CD8-positive, alpha-beta memory T cell (primary cell): ENCODE measurements around the gene SIT1. TPM values are rescaled to one million over a fixed set of nuclear protein-coding genes. Genes with fewer than 3 reads are reported as not detected.

ENCODE experiments used
- CTCF ChIA-PET: fragments of 350-600 bp; sonication (Branson Sonifier 250); formaldehyde crosslinking; loops from one replicate; lab custom pipeline; 2021; ENCODE audit warnings: antibody characterized with exemption; lab: Charles Lee
- POLR2A ChIA-PET: fragments of 350-600 bp; sonication (Branson Sonifier 250); formaldehyde crosslinking; loops from one replicate; lab custom pipeline; 2021; ENCODE audit warnings: antibody characterized with exemption; lab: Charles Lee
- DNase-seq, 5 donors: peaks; one replicate each; pipeline versions ENCODE4 v3.0.0 to v3.0.0-alpha.2; 2020 to 2022; ENCODE audit warnings: mixed read lengths in 1 of 5
- H3K27ac ChIP-seq: one replicate; pipeline ENCODE4 v1.7.0; 2013; ENCODE audit warnings: low read depth, mild to moderate bottlenecking, low read length, moderate library complexity
- H3K27me3 ChIP-seq: 2 replicates; pipeline ENCODE4 v1.7.0; 2013; ENCODE audit warnings: low read length, mild to moderate bottlenecking; ENCODE audit not compliant: insufficient read depth, poor library complexity, severe bottlenecking
- H3K36me3 ChIP-seq: 2 replicates; pipeline ENCODE4 v1.7.0; 2013; ENCODE audit warnings: mild to moderate bottlenecking, low read length, moderate library complexity; ENCODE audit not compliant: insufficient read depth
- H3K4me1 ChIP-seq: 2 replicates; pipeline ENCODE4 v1.7.0; 2013; ENCODE audit warnings: mild to moderate bottlenecking, low read length, moderate library complexity; ENCODE audit not compliant: insufficient read depth
- H3K4me3 ChIP-seq: 2 replicates; pipeline ENCODE4 v1.7.0; 2013; ENCODE audit warnings: mild to moderate bottlenecking, low read length
- H3K9me3 ChIP-seq: 2 replicates; pipeline ENCODE4 v1.7.0; 2013; ENCODE audit warnings: mild to moderate bottlenecking, low read length
- H3K27ac Mint-ChIP-seq, 8 donors: one replicate each; pipeline ENCODE4 v1.8.0; 2020 to 2021; ENCODE audit warnings: mixed read lengths in 8 of 8, mild to moderate bottlenecking in 6 of 8, inconsistent platforms in 3 of 8, moderate library complexity in 3 of 8
- H3K27me3 Mint-ChIP-seq, 2 donors: one replicate each; pipeline ENCODE4 v1.8.0; 2020 to 2021; ENCODE audit warnings: mixed read lengths in 2 of 2, mild to moderate bottlenecking in 1 of 2, moderate library complexity in 1 of 2
- H3K36me3 Mint-ChIP-seq, 3 donors: one replicate each; pipeline ENCODE4 v1.8.0; 2020 to 2021; ENCODE audit warnings: mixed read lengths in 3 of 3, inconsistent platforms in 1 of 3, mild to moderate bottlenecking in 1 of 3
- H3K4me1 Mint-ChIP-seq, 3 donors: one replicate each; pipeline ENCODE4 v1.8.0; 2020 to 2021; ENCODE audit warnings: mixed read lengths in 3 of 3, inconsistent platforms in 1 of 3, mild to moderate bottlenecking in 1 of 3
- H3K4me3 Mint-ChIP-seq, 7 donors: one replicate each; pipeline ENCODE4 v1.8.0; 2020 to 2021; ENCODE audit warnings: mixed read lengths in 7 of 7, mild to moderate bottlenecking in 6 of 7, moderate library complexity in 4 of 7, inconsistent platforms in 2 of 7
- H3K9me3 Mint-ChIP-seq, 5 donors: one replicate each; pipeline ENCODE4 v1.8.0; 2020 to 2022; ENCODE audit warnings: mixed read lengths in 5 of 5, mild to moderate bottlenecking in 3 of 5, moderate library complexity in 2 of 5, inconsistent platforms in 1 of 5
- polyA plus RNA-seq: library from polyadenylated mRNA; unstranded; fragments of 300-500 nt; fragmentation: Illumina TruSeq; gene quantifications from one replicate; pipeline ENCODE4 v1.2.3, GENCODE V29; 2021
- total RNA-seq, 2 experiments: library from RNA; stranded (reverse); gene quantifications; one replicate each; pipeline ENCODE4 v1.2.3, GENCODE V29; 2021

Gene SIT1
- total and polyA plus RNA-seq, 3 experiments from 2014 or later: 43.1 to 196 (median 43.1) TPM

- H3K27me3 Mint-ChIP-seq: peaks cover 11 to 13% of the 10 kb centered on the region in 2 donors
- POLR2A ChIA-PET: interaction anchor here (0.9 kb wide), 1 partner anchor 17 kb away, joined by 3 read pairs; the partner anchor contains the start of genes CCDC107 and RMRP
- H3K4me1 Mint-ChIP-seq: peaks cover 11 to 20% (median 20%) of the 10 kb centered on the region in 3 donors
- H3K9me3 Mint-ChIP-seq: no peaks in the 10 kb centered on the region
- no peaks in the 10 kb centered on the region for H3K4me1 ChIP-seq
- H3K36me3 ChIP-seq: no peaks in the 10 kb centered on the region
- H3K36me3 Mint-ChIP-seq: no peaks in the 10 kb centered on the region
- CTCF ChIA-PET: interaction anchor here (1.3 to 4.3 kb wide), 4 partner anchors 10 to 29 kb away, joined by 5 to 20 read pairs (median 10); partner anchors contain the start of genes ARHGEF39, CCDC107 and RMRP
- H3K27ac ChIP-seq: no peak overlapping the region
- no peak for DNase-seq
- no peaks in the 10 kb centered on the region for H3K9me3 ChIP-seq
- no peak overlapping the region for H3K4me3 ChIP-seq
- H3K4me3 Mint-ChIP-seq: peak overlapping the region in 6 of 7 donors; percentile 71 to 87 (median 73)
- peak overlapping the region in 1 of 8 donors; percentile 33 for H3K27ac Mint-ChIP-seq
- H3K27me3 ChIP-seq: no peaks in the 10 kb centered on the region
Measured at GRCh38 chr9:35675204-35675603, 24.5 kb upstream of the SIT1 start.

- Histone ChIP-seq H3K27me3 (no peaks in the 10 kb centered on the region), H3K36me3 (no peaks in the 10 kb centered on the region), H3K9me3 (no peaks in the 10 kb centered on the region), H3K27ac (no peak overlapping the region), H3K4me3 (no peak overlapping the region), H3K4me1 (no peaks in the 10 kb centered on the region)
- ChIA-PET POLR2A (no interaction called here), CTCF (no interaction called here)
- no peaks in the 10 kb centered on the region for H3K9me3 Mint-ChIP-seq
- no peak overlapping the region for H3K4me3 Mint-ChIP-seq
- no peaks in the 10 kb centered on the region for H3K36me3 Mint-ChIP-seq
- H3K27me3 Mint-ChIP-seq: peaks cover 11 to 13% of the 10 kb centered on the region in 2 donors
- no peak for DNase-seq
- peaks cover 11 to 20% (median 20%) of the 10 kb centered on the region in 3 donors for H3K4me1 Mint-ChIP-seq
- no peak overlapping the region for H3K27ac Mint-ChIP-seq
Measured at GRCh38 chr9:35674025-35674361, 23.3 kb upstream of the SIT1 start.

- ChIA-PET CTCF (no interaction called here), POLR2A (no interaction called here)
- Histone ChIP-seq H3K4me3 (no peak within 1 kb of the TSS), H3K36me3 (no peaks in the 10 kb centered on the region), H3K4me1 (no peaks in the 10 kb centered on the region), H3K27me3 (no peaks in the 10 kb centered on the region), H3K27ac (no peak within 1 kb of the TSS), H3K9me3 (no peaks in the 10 kb centered on the region)
- Mint-ChIP-seq H3K9me3 (no peaks in the 10 kb centered on the region), H3K27me3 (peaks cover 11 to 13% of the 10 kb centered on the region in 2 donors), H3K4me1 (peaks cover 11 to 20% (median 20%) of the 10 kb centered on the region in 3 donors), H3K27ac (peak within 1 kb of the TSS in 2 of 8 donors; percentile 38 to 67), H3K4me3 (peak within 1 kb of the TSS in 6 of 7 donors; percentile 35 to 78 (median 56)), H3K36me3 (no peaks in the 10 kb centered on the region)
- no peak for DNase-seq
Measured at GRCh38 chr9:35673132-35674024, 22.6 kb upstream of the SIT1 start, which contains the start of gene CA9. Gene CA9, plus strand, starts transcription at chr9:35673928. Its CDS starts 32 bp downstream, at chr9:35673960.

DNA sequence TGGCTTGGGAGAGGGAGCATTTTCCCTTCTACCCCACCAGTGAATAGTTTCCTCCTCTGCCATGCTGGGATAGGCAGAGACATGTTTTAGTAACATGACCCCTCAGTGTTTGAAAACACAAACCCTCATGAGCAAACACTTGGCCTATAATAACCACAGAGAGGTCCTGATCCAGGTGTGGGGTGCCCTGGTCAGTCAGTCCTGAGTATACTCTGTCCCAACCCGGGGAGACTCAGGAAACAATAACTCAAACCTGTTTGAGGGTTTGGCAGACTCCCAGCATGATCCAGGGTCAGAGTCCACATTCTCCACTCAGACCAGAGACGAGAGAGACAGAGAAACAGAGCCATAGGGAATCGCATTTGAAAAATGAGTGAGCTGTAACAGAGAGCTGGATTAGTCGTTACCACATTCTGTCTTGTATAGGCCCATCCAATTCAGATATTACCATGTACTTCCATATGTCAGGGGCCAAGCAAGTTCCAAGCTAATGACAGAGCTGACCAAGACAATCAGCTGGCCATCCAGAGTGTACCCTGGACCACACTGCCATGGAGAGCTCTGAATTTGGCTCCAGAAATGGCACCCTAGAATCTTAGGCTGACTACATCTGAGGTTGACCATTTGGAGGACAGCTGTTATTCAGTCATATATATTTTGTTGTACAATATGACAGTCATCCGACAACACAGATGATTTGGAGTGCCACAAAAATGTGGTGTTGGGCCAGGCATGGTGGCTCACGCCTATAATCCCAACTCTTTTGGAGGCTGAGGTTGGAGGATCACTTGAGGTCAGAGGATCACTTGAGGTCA is 18.8 kb upstream of the SIT1 start:
- H3K27ac Mint-ChIP-seq: peak overlapping the region in 1 of 8 donors; percentile 6
- Histone ChIP-seq H3K4me3 (no peak overlapping the region), H3K4me1 (peaks cover 13% of the 10 kb centered on the region), H3K27me3 (no peaks in the 10 kb centered on the region), H3K36me3 (no peaks in the 10 kb centered on the region), H3K27ac (no peak overlapping the region), H3K9me3 (no peaks in the 10 kb centered on the region)
- H3K9me3 Mint-ChIP-seq: no peaks in the 10 kb centered on the region
- no peaks in the 10 kb centered on the region for H3K36me3 Mint-ChIP-seq
- H3K4me3 Mint-ChIP-seq: no peak overlapping the region
- H3K27me3 Mint-ChIP-seq: peaks cover 0 to 2% of the 10 kb centered on the region in 2 donors
- DNase-seq: no peak
- ChIA-PET CTCF (interaction anchor here (0.7 to 3.3 kb wide), 4 partner anchors 11 to 26 kb away, joined by 3 to 12 read pairs (median 5); partner anchors contain the start of genes CCDC107 and RMRP), POLR2A (no interaction called here)
- H3K4me1 Mint-ChIP-seq: peaks cover 14 to 23% (median 21%) of the 10 kb centered on the region in 3 donors

DNA sequence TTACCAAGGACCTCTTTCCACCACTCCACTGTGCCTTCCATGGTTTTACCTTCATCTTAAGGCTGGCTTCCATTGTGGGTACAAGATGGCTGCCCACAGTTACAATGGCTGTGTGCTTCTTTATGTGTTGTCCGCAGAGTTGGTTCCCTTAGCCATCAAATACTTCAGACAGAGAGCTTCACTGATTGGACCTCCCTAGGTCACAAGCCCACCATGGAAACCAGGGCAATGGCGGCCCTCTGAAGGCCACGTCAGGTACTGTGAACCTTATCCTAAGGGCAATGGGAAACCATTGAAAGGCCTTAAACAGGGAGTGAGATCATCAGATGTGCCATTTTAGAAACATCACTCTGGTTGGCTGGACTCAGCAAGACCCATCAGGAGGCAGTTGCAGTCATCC is 17.2 kb upstream of the SIT1 start:
- DNase-seq: no peak
- no peak overlapping the region for H3K27ac Mint-ChIP-seq
- no peaks in the 10 kb centered on the region for H3K36me3 Mint-ChIP-seq
- no peaks in the 10 kb centered on the region for H3K9me3 Mint-ChIP-seq
- Histone ChIP-seq H3K27me3 (no peaks in the 10 kb centered on the region), H3K4me1 (peaks cover 21% of the 10 kb centered on the region), H3K4me3 (no peak overlapping the region), H3K9me3 (no peaks in the 10 kb centered on the region), H3K27ac (no peak overlapping the region), H3K36me3 (no peaks in the 10 kb centered on the region)
- peak overlapping the region in 1 of 7 donors; percentile 12 for H3K4me3 Mint-ChIP-seq
- ChIA-PET POLR2A (no interaction called here), CTCF (interaction anchor here (2.8 to 8.6 kb wide), 2 partner anchors 10 to 27 kb away, joined by 11 to 82 read pairs; partner anchors contain the start of genes CCDC107 and RMRP)
- peaks cover 0 to 2% of the 10 kb centered on the region in 2 donors for H3K27me3 Mint-ChIP-seq
- peaks cover 23 to 37% (median 33%) of the 10 kb centered on the region in 3 donors for H3K4me1 Mint-ChIP-seq

GRCh38 chr9:35666549-35666948 is 15.8 kb upstream of the SIT1 start:
- POLR2A ChIA-PET: no interaction called here
- H3K4me3 ChIP-seq: no peak overlapping the region
- peaks cover 0 to 2% of the 10 kb centered on the region in 2 donors for H3K27me3 Mint-ChIP-seq
- no peak for DNase-seq
- no peaks in the 10 kb centered on the region for H3K9me3 Mint-ChIP-seq
- H3K36me3 ChIP-seq: no peaks in the 10 kb centered on the region
- peaks cover 35% of the 10 kb centered on the region for H3K4me1 ChIP-seq
- H3K36me3 Mint-ChIP-seq: peaks cover 2 to 4% (median 3%) of the 10 kb centered on the region in 3 donors
- H3K9me3 ChIP-seq: no peaks in the 10 kb centered on the region
- peak overlapping the region in 4 of 8 donors; percentile 10 to 78 (median 22) for H3K27ac Mint-ChIP-seq
- peak overlapping the region in 3 of 7 donors; percentile 6 to 29 (median 28) for H3K4me3 Mint-ChIP-seq
- CTCF ChIA-PET: interaction anchor here (1.6 to 8.6 kb wide), 5 partner anchors 9 to 58 kb away, joined by 3 to 82 read pairs (median 11); partner anchors contain the start of genes CCDC107 and RMRP
- H3K27me3 ChIP-seq: no peaks in the 10 kb centered on the region
- no peak overlapping the region for H3K27ac ChIP-seq
- peaks cover 37 to 51% (median 46%) of the 10 kb centered on the region in 3 donors for H3K4me1 Mint-ChIP-seq

DNA sequence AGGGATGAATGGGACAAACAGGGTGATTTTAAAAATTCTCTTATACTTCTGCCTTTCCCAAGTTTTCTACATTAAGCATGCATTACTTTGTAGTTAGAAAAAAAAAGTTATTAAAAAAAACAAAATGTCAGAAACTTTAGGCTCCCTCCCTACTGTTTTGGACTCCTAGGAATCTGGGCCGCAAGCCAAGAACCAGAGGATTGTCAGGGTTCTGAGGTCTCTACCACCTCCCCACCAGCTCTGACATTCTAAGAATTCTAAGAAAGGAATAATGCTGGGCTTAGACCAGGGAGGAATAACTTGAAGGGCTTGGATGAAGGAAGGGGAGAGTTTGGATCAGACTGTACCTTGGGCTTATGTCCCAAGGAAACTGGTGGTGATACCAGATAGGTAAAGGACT is 15.3 kb upstream of the SIT1 start:
- H3K4me1 Mint-ChIP-seq: peaks cover 41 to 56% (median 52%) of the 10 kb centered on the region in 3 donors
- POLR2A ChIA-PET: interaction anchor here (2.1 kb wide), 1 partner anchor 66 kb away, joined by 6 read pairs; the partner anchor contains the start of genes CREB3 and TLN1

More for the DNA sequence above, 15.3 kb upstream of the SIT1 start:
- no peak for DNase-seq
- Histone ChIP-seq H3K36me3 (no peaks in the 10 kb centered on the region), H3K4me3 (no peak overlapping the region), H3K27ac (no peak overlapping the region), H3K27me3 (no peaks in the 10 kb centered on the region), H3K4me1 (peaks cover 40% of the 10 kb centered on the region), H3K9me3 (no peaks in the 10 kb centered on the region)
- CTCF ChIA-PET: interaction anchor here (1.6 to 8.6 kb wide), 8 partner anchors 8 to 62 kb away, joined by 3 to 82 read pairs (median 10); partner anchors contain the start of genes CCDC107 and RMRP
- peak overlapping the region in 5 of 8 donors; percentile 10 to 78 (median 45) for H3K27ac Mint-ChIP-seq
- H3K36me3 Mint-ChIP-seq: peaks cover 2 to 6% (median 5%) of the 10 kb centered on the region in 3 donors
- H3K4me3 Mint-ChIP-seq: peak overlapping the region in 6 of 7 donors; percentile 16 to 91 (median 68)
- H3K9me3 Mint-ChIP-seq: no peaks in the 10 kb centered on the region
- peaks cover 0 to 2% of the 10 kb centered on the region in 2 donors for H3K27me3 Mint-ChIP-seq
